Fibroblast of pulmonary artery (primary cell): ENCODE measurements around the gene KRT222.
A peak's percentile ranks its signal among the peaks of the same experiment; 100 is the strongest.

Experiments
- DNase-seq: peaks from one replicate; pipeline ENCODE4 v3.0.0-alpha.2; 2010; ENCODE audit warnings: low read depth
- H3K4me3 ChIP-seq: replicated peaks from 2 replicates; pipeline ENCODE4 v1.5.1; 2011; ENCODE audit warnings: low read depth, mild to moderate bottlenecking, control low read depth, low read length, moderate library complexity
- TF ChIP-seq, protein P1 (sequence below): IDR thresholded peaks from 2 replicates; pipeline ENCODE4 v1.5.1; 2011; ENCODE audit warnings: mild to moderate bottlenecking, control low read depth, low read length, inconsistent platforms; ENCODE audit errors: missing control alignments

KRT222 gene

DNA sequence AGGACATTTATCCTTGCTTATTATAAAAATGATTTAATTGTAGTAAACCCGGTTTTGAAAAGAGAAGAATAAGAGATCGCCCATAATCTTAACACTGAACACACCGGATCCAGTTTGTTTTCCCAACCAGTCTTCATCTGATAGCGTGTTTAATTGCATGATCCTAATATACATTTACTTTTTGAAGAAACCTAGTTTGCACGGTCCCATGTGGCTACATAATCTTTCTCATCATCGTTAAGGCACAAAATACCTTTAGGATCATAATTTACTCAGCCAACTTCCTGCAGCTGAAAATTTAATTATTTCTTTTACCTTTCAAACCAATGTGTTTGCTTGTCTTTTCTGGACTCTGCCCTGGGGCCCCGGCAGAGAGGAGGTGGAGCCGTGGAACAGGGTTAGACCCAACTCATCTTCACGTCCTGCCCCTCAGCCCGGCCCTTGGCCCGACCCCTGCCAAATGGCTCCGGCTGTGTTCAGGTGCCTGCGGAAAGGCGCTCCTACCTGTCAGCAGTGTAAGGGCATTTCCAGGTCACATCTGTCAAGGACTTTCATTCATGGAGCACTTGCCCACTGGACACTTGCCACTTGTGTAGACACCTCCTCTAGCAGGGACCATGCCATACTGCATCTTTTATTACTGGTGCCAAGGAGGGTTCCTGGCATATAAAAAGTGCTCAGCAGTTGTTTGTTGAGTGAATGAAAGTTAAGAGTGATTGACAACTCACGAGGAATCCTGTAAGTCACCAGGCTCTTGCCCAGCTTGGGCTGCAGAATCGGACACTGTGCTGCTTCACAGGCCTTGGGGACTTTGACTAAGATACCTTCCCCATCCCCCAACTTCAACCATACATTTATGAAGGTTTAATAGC, 46.0 kb downstream of the KRT222 start:
- TF ChIP-seq, protein P1, sequence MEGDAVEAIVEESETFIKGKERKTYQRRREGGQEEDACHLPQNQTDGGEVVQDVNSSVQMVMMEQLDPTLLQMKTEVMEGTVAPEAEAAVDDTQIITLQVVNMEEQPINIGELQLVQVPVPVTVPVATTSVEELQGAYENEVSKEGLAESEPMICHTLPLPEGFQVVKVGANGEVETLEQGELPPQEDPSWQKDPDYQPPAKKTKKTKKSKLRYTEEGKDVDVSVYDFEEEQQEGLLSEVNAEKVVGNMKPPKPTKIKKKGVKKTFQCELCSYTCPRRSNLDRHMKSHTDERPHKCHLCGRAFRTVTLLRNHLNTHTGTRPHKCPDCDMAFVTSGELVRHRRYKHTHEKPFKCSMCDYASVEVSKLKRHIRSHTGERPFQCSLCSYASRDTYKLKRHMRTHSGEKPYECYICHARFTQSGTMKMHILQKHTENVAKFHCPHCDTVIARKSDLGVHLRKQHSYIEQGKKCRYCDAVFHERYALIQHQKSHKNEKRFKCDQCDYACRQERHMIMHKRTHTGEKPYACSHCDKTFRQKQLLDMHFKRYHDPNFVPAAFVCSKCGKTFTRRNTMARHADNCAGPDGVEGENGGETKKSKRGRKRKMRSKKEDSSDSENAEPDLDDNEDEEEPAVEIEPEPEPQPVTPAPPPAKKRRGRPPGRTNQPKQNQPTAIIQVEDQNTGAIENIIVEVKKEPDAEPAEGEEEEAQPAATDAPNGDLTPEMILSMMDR, result no peak
- DNase-seq, result no peak
- no peak overlapping the region for H3K4me3 ChIP-seq

DNA sequence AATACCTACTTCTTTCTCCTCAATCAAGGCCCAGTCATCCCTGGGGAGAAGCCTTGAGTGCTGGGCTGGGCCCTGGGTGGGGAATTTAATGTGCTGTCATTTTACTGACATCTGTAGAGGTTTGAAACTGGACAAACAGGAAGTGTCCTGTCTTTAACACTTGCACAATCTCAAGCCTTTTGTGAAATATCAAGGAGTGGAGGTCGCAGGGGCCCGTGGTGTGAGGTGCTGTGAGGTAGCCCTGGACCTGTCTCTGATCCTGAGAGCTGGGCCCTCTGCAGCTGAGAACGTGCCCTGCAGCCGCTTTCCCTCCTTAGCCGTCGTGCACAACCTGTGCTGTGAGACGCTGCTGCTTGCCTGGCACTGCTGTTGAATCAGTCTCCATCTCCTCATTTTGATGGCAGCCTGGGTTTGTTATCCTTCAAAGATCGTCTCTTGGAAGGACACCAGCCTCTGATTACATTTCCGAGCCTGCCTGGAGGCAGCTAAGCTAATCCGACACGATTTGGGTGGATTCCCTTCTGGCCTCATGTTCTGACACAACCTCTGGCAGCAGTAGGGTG, 47.2 kb downstream of the KRT222 start:
- no peak for DNase-seq
- TF ChIP-seq, protein P1, result no peak
- H3K4me3 ChIP-seq, result no peak overlapping the region

DNA sequence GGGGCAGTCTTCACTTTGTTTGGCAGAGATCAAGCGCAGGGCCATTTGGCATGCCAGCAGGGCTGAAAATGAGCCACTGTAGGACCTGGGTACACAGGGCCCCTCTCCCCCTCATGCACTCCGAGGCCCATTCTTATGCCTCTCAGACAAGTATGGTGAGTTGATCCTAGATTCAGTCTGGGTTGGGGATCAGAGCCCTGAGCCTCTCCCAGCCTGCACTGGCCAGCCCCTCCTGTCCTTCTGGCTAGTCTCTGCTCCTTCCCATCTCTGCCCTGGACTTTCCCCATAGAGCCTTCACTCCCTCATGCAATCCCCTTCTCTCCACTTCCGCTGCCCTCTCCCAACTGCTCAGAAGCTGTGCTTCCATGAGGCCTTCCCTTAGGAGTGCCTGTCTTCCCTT, 48.4 kb downstream of the KRT222 start:
- no peak overlapping the region for H3K4me3 ChIP-seq
- DNase-seq, result no peak
- TF ChIP-seq, protein P1, result no peak

DNA sequence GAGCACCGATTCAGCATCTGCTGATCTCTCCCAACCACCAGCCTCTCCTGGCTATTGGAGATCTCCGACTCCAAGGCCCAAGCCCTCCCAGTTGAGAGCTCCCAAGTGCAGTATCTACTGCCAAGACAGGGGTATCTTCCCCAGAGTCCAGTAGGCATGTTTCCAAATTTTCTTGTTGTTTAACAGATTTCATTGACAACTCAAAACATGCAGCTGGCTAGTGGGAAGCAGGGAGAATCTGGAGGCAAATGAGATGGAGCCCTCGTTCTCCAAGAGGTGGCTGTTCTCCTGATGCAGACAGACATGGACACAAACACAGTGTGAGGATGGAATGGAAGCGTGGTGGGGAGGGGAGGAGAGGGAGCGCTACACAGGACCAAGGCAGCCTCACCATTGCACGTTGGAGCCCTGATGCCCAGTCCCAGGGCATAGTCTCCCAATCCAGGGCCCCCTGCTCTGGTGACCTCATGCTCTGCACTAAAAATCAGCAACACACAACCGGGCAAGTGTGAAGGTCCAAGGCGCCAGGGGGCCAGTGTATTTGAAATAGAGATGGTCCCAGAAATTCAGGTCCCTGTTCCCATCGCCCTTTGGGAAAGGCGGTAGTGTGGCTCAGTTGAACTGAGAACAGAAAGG, 49.0 kb downstream of the KRT222 start:
- H3K4me3 ChIP-seq, result no peak overlapping the region
- TF ChIP-seq, protein P1, result no peak
- no peak for DNase-seq

DNA sequence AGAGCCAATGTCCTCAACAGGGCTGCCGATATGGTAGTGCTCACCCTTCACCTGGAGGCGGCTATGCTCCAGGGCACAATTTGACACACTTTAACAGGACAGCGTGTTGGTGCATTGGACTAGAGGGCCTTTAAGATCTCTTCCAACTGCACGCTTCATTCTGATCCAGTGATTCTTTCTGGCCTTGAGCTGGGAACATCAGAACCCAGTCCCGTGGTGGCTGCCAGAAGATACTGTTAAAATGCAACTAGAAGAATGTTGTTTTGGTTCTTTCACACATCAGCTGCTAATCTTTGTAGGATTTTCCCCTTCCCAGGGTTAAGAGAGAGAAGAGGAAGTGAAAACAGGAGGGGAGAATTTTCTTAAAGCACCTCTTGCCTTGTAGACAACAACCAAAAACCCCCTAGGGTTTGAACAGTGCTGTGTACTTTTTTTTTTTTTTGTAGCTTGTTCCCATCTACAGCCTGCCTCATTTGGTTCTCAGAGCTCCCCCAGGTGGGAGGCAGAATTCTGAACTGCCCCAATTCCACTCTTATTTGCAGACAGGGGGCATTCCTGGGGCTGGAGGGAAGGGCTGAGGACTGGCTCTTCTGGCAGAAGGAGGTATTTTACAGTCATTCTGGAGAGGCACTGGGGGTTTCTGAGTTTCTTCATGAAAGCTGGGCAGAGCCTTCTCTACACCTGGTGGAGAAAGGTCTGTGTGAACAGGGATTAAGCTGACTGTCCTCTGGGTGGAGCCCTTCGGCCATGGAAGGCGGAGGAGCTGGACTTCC, 49.7 kb downstream of the KRT222 start:
- DNase-seq, result peak; percentile 59

DNA sequence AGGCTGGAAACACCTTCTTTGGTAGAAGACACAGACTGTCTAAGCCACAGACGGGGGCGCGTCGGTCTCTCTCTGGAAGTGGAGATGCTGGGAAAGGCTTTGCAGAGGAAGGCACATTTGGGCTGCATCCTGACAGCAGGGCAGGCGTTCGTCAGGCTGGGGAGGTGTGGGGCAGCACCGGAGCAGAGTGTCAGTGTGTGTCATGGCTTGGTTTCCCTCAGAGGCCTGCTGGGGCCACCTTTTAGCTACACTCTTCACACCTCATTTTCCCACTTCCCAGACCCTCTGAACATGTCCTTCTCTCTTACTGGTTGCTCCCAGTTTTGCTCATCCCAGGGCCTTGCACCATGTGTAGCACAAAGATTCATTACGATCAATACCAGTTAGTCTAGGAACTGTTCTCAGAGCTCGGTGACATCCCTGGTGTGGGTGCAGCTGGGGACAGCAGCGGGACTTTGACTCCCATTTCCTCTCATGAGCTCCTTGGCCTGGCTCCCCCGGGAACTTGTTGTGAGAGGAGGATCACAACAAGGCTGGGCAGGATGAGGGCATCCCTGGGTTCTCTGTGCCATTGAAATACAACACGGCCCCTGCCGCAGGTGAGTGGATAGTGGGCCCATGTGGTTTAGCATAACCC, 50.4 kb downstream of the KRT222 start:
- TF ChIP-seq, protein P1, result no peak
- H3K4me3 ChIP-seq, result no peak overlapping the region
- no peak for DNase-seq

More for the DNA sequence above, 49.7 kb downstream of the KRT222 start:
- TF ChIP-seq, protein P1, result peak; percentile 52
- no peak overlapping the region for H3K4me3 ChIP-seq
